Activated CD4-positive, alpha-beta T cell treated with anti-CD3 and anti-CD28 coated beads, Interleukin-2, amount 50 U/mL, for 1 hour (primary cell): ENCODE results near the gene ECT2.
A peak's percentile ranks its signal among the peaks of the same experiment; 100 is the strongest.
"Not testable (repeated sequence)": the region's sequence is repeated elsewhere in the genome, so short reads cannot be mapped to it uniquely, and the experiment has no call there.

Experiments used
- DNase-seq: peaks from one replicate; pipeline ENCODE4 v3.0.0-alpha.2; 2020

Gene ECT2

GRCh38 chr3:172749230-172749965, 1.1 kb upstream of the ECT2 start:
- DNase-seq: no peak

GRCh38 chr3:172750069-172750367, 508 bp upstream of the ECT2 start:
- no peak for DNase-seq

- peak; percentile 1 for DNase-seq
Observed at GRCh38 chr3:172751175-172751704, 714 bp downstream of the ECT2 start.

GRCh38 chr3:172752651-172753050, 2.1 kb downstream of the ECT2 start:
- DNase-seq: no peak

GRCh38 chr3:172753125-172753524, 2.6 kb downstream of the ECT2 start:
- no peak for DNase-seq

GRCh38 chr3:172760416-172760815, 9.9 kb downstream of the ECT2 start:
- not testable (repeated sequence) for DNase-seq

- no peak for DNase-seq
Observed at GRCh38 chr3:172766241-172766640, 15.7 kb downstream of the ECT2 start.

GRCh38 chr3:172766718-172767405, 16.3 kb downstream of the ECT2 start:
- DNase-seq: no peak

- DNase-seq: no peak
Observed at GRCh38 chr3:172770382-172770781, 19.9 kb downstream of the ECT2 start.

- no peak for DNase-seq
Observed at GRCh38 chr3:172771672-172772071, 21.1 kb downstream of the ECT2 start.

GRCh38 chr3:172776049-172776717, 25.7 kb downstream of the ECT2 start:
- DNase-seq: no peak

GRCh38 chr3:172777901-172778300, 27.4 kb downstream of the ECT2 start:
- DNase-seq: no peak

GRCh38 chr3:172782235-172782634, 31.7 kb downstream of the ECT2 start:
- DNase-seq: no peak

- no peak for DNase-seq
Observed at GRCh38 chr3:172786036-172786435, 35.5 kb downstream of the ECT2 start.

GRCh38 chr3:172787019-172787418, 36.5 kb downstream of the ECT2 start:
- DNase-seq: no peak

- no peak for DNase-seq
Observed at GRCh38 chr3:172787746-172788145, 37.2 kb downstream of the ECT2 start.

- no peak for DNase-seq
Observed at GRCh38 chr3:172799246-172799645, 48.7 kb downstream of the ECT2 start.

- DNase-seq: no peak
Observed at GRCh38 chr3:172800156-172800555, 49.6 kb downstream of the ECT2 start.

- no peak for DNase-seq
Observed at GRCh38 chr3:172803489-172803888, 53.0 kb downstream of the ECT2 start.

- no peak for DNase-seq
Observed at GRCh38 chr3:172804323-172804722, 53.8 kb downstream of the ECT2 start.

GRCh38 chr3:172808969-172809546, 58.5 kb downstream of the ECT2 start:
- DNase-seq: no peak

- DNase-seq: no peak
Observed at GRCh38 chr3:172811099-172811498, 60.6 kb downstream of the ECT2 start.

GRCh38 chr3:172813462-172813861, 62.9 kb downstream of the ECT2 start:
- DNase-seq: no peak

- DNase-seq: no peak
Observed at GRCh38 chr3:172814738-172815137, 64.2 kb downstream of the ECT2 start.
